IMR-90 (cell line): ENCODE data around the gene RIPOR3. TPM values are rescaled to one million over a fixed set of nuclear protein-coding genes. Genes with fewer than 3 reads are reported as not detected.

Source experiments
- ATAC-seq: fragments of 200-7000 bp; cut with Tn5 transposase; 2 replicates; pipeline ENCODE4 v1.9.1; 2020; ENCODE audit warnings: low read depth, mild to moderate bottlenecking, moderate library complexity
- BruUV-seq: library from RNA; stranded (reverse); fragments of 400-500 nt; replicated peaks from 2 replicates; lab custom pipeline; 2021; lab: Mats Ljungman, UMichigan
- CTCF ChIA-PET: fragments of 300-600 bp; formaldehyde crosslinking; extraction: SDS; loops from one replicate; lab custom pipeline; 2021; ENCODE audit warnings: antibody characterized with exemption; lab: Yijun Ruan, JAX
- POLR2A ChIA-PET: fragments of 300-600 bp; sonication (Branson Sonifier 250); formaldehyde crosslinking; loops from one replicate; lab custom pipeline; 2022; ENCODE audit warnings: antibody characterized with exemption; ENCODE audit not compliant: unreplicated experiment; lab: Charles Lee
- DNase-seq: peaks from one replicate; pipeline ENCODE4 v3.0.0; 2013
- H2AFZ ChIP-seq: replicated peaks from 2 replicates; pipeline ENCODE3; 2013; ENCODE audit warnings: low read length, mild to moderate bottlenecking; ENCODE audit not compliant: poor library complexity
- H2AK5ac ChIP-seq: 2 replicates; pipeline ENCODE4 v1.6.1; 2013; ENCODE audit warnings: low read depth, low read length, inconsistent platforms
- H2AK9ac ChIP-seq: replicated peaks from 2 replicates; pipeline ENCODE3; 2013; ENCODE audit warnings: mild to moderate bottlenecking, low read depth, low read length, moderate library complexity; ENCODE audit not compliant: poor library complexity
- H2BK120ac ChIP-seq: 2 replicates; pipeline ENCODE4 v1.6.1; 2013; ENCODE audit warnings: low read depth, low read length, inconsistent platforms
- H2BK15ac ChIP-seq: 3 replicates; pipeline ENCODE4 v1.6.1; 2013; ENCODE audit warnings: low read depth, low read length, inconsistent platforms
- H2BK20ac ChIP-seq: 2 replicates; pipeline ENCODE4 v1.6.1; 2013; ENCODE audit warnings: low read depth, mild to moderate bottlenecking, inconsistent platforms, low read length, moderate library complexity
- H2BK5ac ChIP-seq: 2 replicates; pipeline ENCODE4 v1.6.1; 2013; ENCODE audit warnings: mild to moderate bottlenecking, low read depth, low read length, inconsistent platforms; ENCODE audit not compliant: poor library complexity, severe bottlenecking
- H3K14ac ChIP-seq: replicated peaks from 2 replicates; pipeline ENCODE4 v1.6.1; 2013; ENCODE audit warnings: low read depth, low read length, inconsistent platforms
- H3K18ac ChIP-seq: 2 replicates; pipeline ENCODE4 v1.6.1; 2013; ENCODE audit warnings: low read depth, low read length, control low read depth
- H3K23ac ChIP-seq: 2 replicates; pipeline ENCODE4 v1.6.1; 2013; ENCODE audit warnings: low read depth, low read length, inconsistent platforms
- H3K27ac ChIP-seq: 2 replicates; pipeline ENCODE4 v1.5.1; 2013; ENCODE audit warnings: mild to moderate bottlenecking, control low read depth, low read length; ENCODE audit not compliant: insufficient read depth
- H3K27me3 ChIP-seq: 2 replicates; pipeline ENCODE4 v1.6.1; 2013; ENCODE audit warnings: low read length; ENCODE audit not compliant: control insufficient read depth, insufficient read depth
- H3K36me3 ChIP-seq: 2 replicates; pipeline ENCODE4 v1.6.1; 2013; ENCODE audit warnings: low read length, mixed read lengths; ENCODE audit not compliant: control insufficient read depth, insufficient read depth
- H3K4ac ChIP-seq: 2 replicates; pipeline ENCODE4 v1.6.1; 2013; ENCODE audit warnings: low read depth, low read length, inconsistent platforms
- H3K4me1 ChIP-seq: 2 replicates; pipeline ENCODE4 v1.6.1; 2013; ENCODE audit warnings: low read length, mixed read lengths; ENCODE audit not compliant: control insufficient read depth, insufficient read depth
- H3K4me2 ChIP-seq: 2 replicates; pipeline ENCODE4 v1.6.1; 2013; ENCODE audit warnings: low read depth, mild to moderate bottlenecking, control low read depth, low read length, moderate library complexity
- H3K4me3 ChIP-seq: 2 replicates; pipeline ENCODE4 v1.5.1; 2013; ENCODE audit warnings: low read depth, mild to moderate bottlenecking, control low read depth, low read length, moderate library complexity; ENCODE audit not compliant: insufficient read depth
- H3K56ac ChIP-seq: 2 replicates; pipeline ENCODE4 v1.6.1; 2013; ENCODE audit warnings: low read length, inconsistent platforms; ENCODE audit not compliant: insufficient read depth; ENCODE audit errors: extremely low read depth
- H3K79me1 ChIP-seq, 2 experiments: 2 replicates each; pipeline ENCODE4 v1.6.1; 2013; ENCODE audit warnings: low read length in 2 of 2, inconsistent platforms in 1 of 2, low read depth in 1 of 2
- H3K9ac ChIP-seq: 2 replicates; pipeline ENCODE4 v1.6.1; 2013; ENCODE audit warnings: low read depth, low read length, control low read depth
- H3K9me1 ChIP-seq: 2 replicates; pipeline ENCODE4 v1.6.1; 2013; ENCODE audit warnings: low read length, inconsistent platforms; ENCODE audit not compliant: insufficient read depth
- H3K9me3 ChIP-seq: 2 replicates; pipeline ENCODE4 v1.6.1; 2013; ENCODE audit warnings: low read length; ENCODE audit not compliant: control insufficient read depth, insufficient read depth
- H4K20me1 ChIP-seq: 2 replicates; pipeline ENCODE4 v1.6.1; 2013; ENCODE audit warnings: low read length, inconsistent platforms; ENCODE audit not compliant: insufficient read depth
- H4K5ac ChIP-seq: 2 replicates; pipeline ENCODE4 v1.6.1; 2013; ENCODE audit warnings: mild to moderate bottlenecking, low read depth, low read length, control low read depth
- H4K8ac ChIP-seq, 2 experiments: 2 replicates each; pipeline ENCODE4 v1.6.1; 2013; ENCODE audit warnings: low read depth in 2 of 2, low read length in 2 of 2, control low read depth in 1 of 2, inconsistent platforms in 1 of 2
- H4K91ac ChIP-seq: 2 replicates; pipeline ENCODE4 v1.6.1; 2013; ENCODE audit warnings: low read depth, low read length, inconsistent platforms; ENCODE audit not compliant: insufficient read depth
- BHLHE40 ChIP-seq: fragments of 150-350 bp; IDR thresholded peaks from 2 replicates; pipeline ENCODE4 v1.6.1; 2016; ENCODE audit warnings: mild to moderate bottlenecking, low read depth, low read length
- RFX5 ChIP-seq: IDR thresholded peaks from 2 replicates; pipeline ENCODE4 v1.8.0; 2012; ENCODE audit warnings: low read depth, mild to moderate bottlenecking, low read length, moderate library complexity
- WGBS, 2 experiments: methylation state at CpG; one replicate each; pipeline versions ENCODE4 v1.1.5 to v1.1.7; 2013; ENCODE audit warnings: missing lambda C conversion rate in 2 of 2; ENCODE audit not compliant: insufficient read length in 1 of 2; ENCODE audit errors: extremely low coverage in 2 of 2; 5-methylcytosine and 5-hydroxymethylcytosine counted together
- dilution Hi-C: fragments of 300-500 bp; cut with HindIII; formaldehyde crosslinking; loops from one replicate; pipeline ENCODE4 v1.14.3; 2018; ENCODE audit warnings: low sequenced_read_pairs; ENCODE audit not compliant: unreplicated experiment
- in situ Hi-C: fragments of 300-500 bp; cut with MboI; formaldehyde crosslinking; loops from 3 replicates; pipeline ENCODE4 v1.14.3; 2019; ENCODE audit warnings: low sequenced_read_pairs, inconsistent platforms, mixed read lengths
- intact Hi-C: fragments of 100-400 bp; cut with micrococcal nuclease; formaldehyde crosslinking; loops from 2 replicates; pipeline ENCODE4 v1.10.0; 2022
- polyA plus RNA-seq, 3 experiments: library from polyadenylated mRNA; depleted of rRNA; stranded (reverse); fragments of >200 nt; gene quantifications; 2 replicates each; pipeline ENCODE4 v1.2.3, GENCODE V29; 2012; ENCODE audit warnings: low replicate concordance in 1 of 3
- total RNA-seq: library from RNA; depleted of rRNA; stranded (reverse); fragments of >200 nt; gene quantifications from 2 replicates; pipeline ENCODE4 v1.2.3, GENCODE V29; 2012

RIPOR3 gene
- total and polyA plus RNA-seq, 2 of the 4 experiments (the other 2 are of a cell fraction): 0.54 to 1.7 TPM

DNA sequence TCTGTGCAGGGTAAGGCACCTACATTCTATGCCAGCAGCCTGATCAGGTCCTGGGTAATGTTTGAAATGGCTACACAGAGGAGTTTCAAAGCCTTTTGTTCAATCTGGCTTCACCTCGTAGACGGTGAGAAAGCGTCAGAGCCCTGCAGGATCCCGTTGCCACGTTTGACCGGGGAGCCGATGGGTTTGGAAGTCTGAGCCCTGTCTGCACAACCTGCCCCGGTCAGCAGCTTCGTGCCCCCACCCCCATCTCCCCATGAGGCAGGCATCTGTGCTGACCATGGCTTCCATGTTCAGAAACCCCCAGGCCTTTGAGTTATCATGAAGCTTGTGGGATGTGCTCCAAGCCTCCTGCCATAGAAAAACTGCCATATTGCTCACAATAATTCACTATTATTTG lies 117.2 kb downstream of the RIPOR3 start:
- Histone ChIP-seq H4K8ac (no peak overlapping the region), H3K36me3 (peaks cover 54% of the 10 kb centered on the region), H3K18ac (no peak overlapping the region), H3K4me2 (no peak overlapping the region), H2BK120ac (no peak overlapping the region), H3K9me3 (no peaks in the 10 kb centered on the region), H4K5ac (no peak overlapping the region), H3K9ac (no peak overlapping the region; the same call in 1 of the 2 replicates), H4K20me1 (peaks cover 40% of the 10 kb centered on the region), H3K56ac (no peak overlapping the region), H2AK9ac (no peak overlapping the region), H4K91ac (no peak overlapping the region), H3K79me1 (peaks cover 39 to 84% of the 10 kb centered on the region in 2 experiments), H3K23ac (0 out of 2 replicates have a peak overlapping the region, but pooled peaks have one; percentile 29), H3K9me1 (peaks cover 26% of the 10 kb centered on the region), H3K4ac (no peak overlapping the region), H3K4me3 (no peak overlapping the region), H2BK5ac (no peak overlapping the region), H3K27me3 (no peaks in the 10 kb centered on the region), H3K27ac (no peak overlapping the region), H3K4me1 (peaks cover 15% of the 10 kb centered on the region), H2AK5ac (no peak overlapping the region), H3K14ac (no peak overlapping the region), H2BK15ac (no peak overlapping the region), H2AFZ (no peak overlapping the region), H2BK20ac (no peak overlapping the region)
- DNase-seq: no peak
- 79% methylated on average over 6 of the region's 9 CpGs; no CpG with 5 or more reads in 1 of the 2 experiments for WGBS, 2 experiments
- intact Hi-C loops: no loop called here
- POLR2A ChIA-PET: no interaction called here
- CTCF ChIA-PET: interaction anchor here (1.2 kb wide), 1 partner anchor 389 kb away, joined by 4 read pairs; no protein-coding TSS in a partner anchor
- BruUV-seq: no TSS peak
- dilution Hi-C loops: no loop called here
- ATAC-seq: no peak
- TF ChIP-seq RFX5 (no peak), BHLHE40 (no peak)
- in situ Hi-C loops: loop anchor here (5.0 kb wide), 1 partner anchor 62 kb away; the partner anchor contains the start of gene PTPN1
